Aortic smooth muscle cell (primary cell): ENCODE data around the gene DDO. TPM values are rescaled to one million over a fixed set of nuclear protein-coding genes. Genes with fewer than 3 reads are reported as not detected.

ENCODE experiments used
- total RNA-seq: library from RNA; depleted of rRNA; stranded (reverse); fragments of >200 nt; gene quantifications from 2 replicates; pipeline ENCODE4 v1.2.3, GENCODE V29; 2014

Gene DDO, protein sequence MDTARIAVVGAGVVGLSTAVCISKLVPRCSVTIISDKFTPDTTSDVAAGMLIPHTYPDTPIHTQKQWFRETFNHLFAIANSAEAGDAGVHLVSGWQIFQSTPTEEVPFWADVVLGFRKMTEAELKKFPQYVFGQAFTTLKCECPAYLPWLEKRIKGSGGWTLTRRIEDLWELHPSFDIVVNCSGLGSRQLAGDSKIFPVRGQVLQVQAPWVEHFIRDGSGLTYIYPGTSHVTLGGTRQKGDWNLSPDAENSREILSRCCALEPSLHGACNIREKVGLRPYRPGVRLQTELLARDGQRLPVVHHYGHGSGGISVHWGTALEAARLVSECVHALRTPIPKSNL
- total RNA-seq: 5.5 and 6.0 TPM in 2 replicates

DNA sequence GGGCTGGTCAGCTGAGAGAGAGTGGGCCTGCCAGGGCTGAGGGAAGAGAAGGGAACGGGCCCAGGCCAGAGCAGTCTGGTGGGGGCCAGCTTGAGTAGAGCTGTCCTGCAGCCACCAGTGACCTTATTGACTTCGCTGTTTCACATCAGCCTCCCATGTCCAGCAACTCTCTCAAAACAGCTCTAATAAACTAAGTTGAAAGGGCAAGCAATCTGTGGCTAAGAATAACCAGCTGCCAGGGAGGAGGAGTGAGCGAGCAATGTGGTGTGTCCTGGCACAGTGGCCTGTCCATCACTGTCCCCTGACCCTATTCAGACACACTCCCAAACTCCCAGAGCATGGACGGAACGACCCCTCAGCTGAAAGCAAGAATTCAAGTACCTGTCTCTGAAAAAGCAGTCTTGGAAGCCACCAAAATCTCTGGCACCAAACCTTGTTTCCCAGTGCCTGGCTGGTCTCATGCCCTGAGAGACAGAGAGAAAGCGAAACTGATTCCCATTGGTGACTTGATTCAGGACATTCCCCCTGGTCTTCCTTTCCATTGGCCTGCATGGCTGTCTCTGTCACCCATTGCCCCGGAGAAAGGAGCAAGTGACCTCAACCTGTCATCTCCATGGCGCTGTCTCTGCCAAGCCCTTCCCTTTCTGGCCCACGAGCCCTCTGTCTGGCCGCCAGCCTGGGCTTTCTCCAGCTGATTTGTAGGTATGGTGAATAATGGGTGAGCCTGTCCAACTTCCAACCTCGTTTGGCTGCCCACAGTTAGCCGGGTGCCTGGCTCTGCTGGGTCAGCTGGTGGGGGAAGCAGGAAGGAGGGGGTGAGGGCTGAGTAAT, at the start of gene DDO:
Gene DDO (minus strand): TSS at position 490 of the 831 bp plus-strand sequence. CDS start 2,113 bp downstream, outside the sequence.

DNA sequence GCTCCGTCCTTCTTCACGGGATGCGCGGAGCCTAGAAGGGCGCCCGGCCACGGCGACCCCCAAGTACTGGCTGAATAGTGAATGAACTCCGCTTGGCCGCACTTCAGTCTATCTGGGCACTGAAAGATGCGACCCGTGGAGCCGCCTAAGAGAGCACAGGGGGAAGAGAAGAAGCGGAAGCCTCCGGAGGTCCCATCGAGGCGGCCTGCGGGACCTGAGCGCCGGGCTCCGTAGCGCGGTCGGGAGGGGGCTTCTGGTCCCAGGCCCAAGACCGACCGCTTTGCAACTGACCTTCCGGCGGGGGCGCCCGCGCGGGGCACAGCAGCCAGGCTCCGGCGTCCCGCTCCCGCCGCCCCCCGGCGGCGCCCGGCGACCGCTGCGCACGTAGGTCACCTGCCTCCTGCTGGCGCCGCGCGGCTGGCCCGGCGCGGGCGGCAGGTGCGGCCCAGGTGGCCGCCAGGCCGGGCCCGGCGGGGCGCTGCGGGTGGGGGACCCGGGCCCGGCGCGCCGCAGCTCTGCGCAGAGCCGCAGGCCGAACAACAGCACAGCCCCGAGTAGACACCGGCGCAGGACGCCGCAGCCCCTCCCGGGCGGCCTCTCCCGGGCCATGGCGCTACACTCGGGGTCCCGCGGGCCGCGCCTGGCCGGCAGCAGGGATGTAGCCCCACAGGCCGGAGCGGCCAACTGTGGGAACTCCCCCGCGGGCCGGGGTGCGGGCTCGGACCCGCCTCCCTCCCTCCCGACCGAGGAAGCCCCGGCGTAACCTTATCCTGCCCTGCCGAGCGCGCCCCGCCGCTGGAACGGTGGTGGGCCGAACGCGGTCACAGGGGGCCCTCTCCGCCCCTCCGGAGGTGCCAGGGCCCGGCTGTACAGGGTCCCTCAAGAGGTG, 57.5 kb downstream of the DDO start, which contains the start of gene METTL24:
Gene METTL24 (minus strand): TSS at position 686 of the 889 bp plus-strand sequence. CDS start 77 bp downstream, at position 609.

Other genes starting within 250 kb of the DDO start
- gene WASF1, start 235.9 kb downstream of the DDO start, total RNA-seq: 2.5 and 5.3 TPM in 2 replicates
- 16.9 and 19.5 TPM in 2 replicates for gene CDC40, start 235.1 kb downstream of the DDO start, total RNA-seq
- 2.1 and 2.2 TPM in 2 replicates for gene METTL24, start 57.2 kb downstream of the DDO start, total RNA-seq
- gene SLC22A16, start 61.0 kb upstream of the DDO start, total RNA-seq: not detected in 2 replicates